T-helper 9 cell (primary cell): ENCODE data around the gene MEGF11.
"Not testable (repeated sequence)": the region's sequence is repeated elsewhere in the genome, so short reads cannot be mapped to it uniquely, and the experiment has no call there.

ENCODE experiments used
- DNase-seq: peaks from one replicate; pipeline ENCODE4 v3.0.0-alpha.2; 2020

MEGF11 gene

GRCh38 chr15:66275352-66275751 is 21.8 kb upstream of the MEGF11 start:
- no peak for DNase-seq

- DNase-seq = no peak
Measured at GRCh38 chr15:66270932-66271331, 17.4 kb upstream of the MEGF11 start.

- no peak for DNase-seq
Measured at GRCh38 chr15:66269326-66270090, 16.0 kb upstream of the MEGF11 start.

- no peak for DNase-seq
Measured at GRCh38 chr15:66264859-66265513, 11.4 kb upstream of the MEGF11 start.

GRCh38 chr15:66262837-66263236 is 9.3 kb upstream of the MEGF11 start:
- DNase-seq = not testable (repeated sequence)

- no peak for DNase-seq
Measured at GRCh38 chr15:66261056-66261455, 7.5 kb upstream of the MEGF11 start.

- DNase-seq = no peak
Measured at GRCh38 chr15:66256692-66257091, 3.1 kb upstream of the MEGF11 start.

- no peak for DNase-seq
Measured at GRCh38 chr15:66254951-66255676, 1.6 kb upstream of the MEGF11 start.

GRCh38 chr15:66254089-66254950 is 770 bp upstream of the MEGF11 start:
- no peak for DNase-seq

GRCh38 chr15:66252685-66253417 is 699 bp downstream of the MEGF11 start:
- DNase-seq = peak; percentile 4

GRCh38 chr15:66251790-66252684 is 1.5 kb downstream of the MEGF11 start:
- DNase-seq = peak; percentile 30

- DNase-seq = no peak
Measured at GRCh38 chr15:66251065-66251789, 2.3 kb downstream of the MEGF11 start.

GRCh38 chr15:66249605-66250174 is 3.9 kb downstream of the MEGF11 start:
- no peak for DNase-seq

- no peak for DNase-seq
Measured at GRCh38 chr15:66246937-66247336, 6.6 kb downstream of the MEGF11 start.

GRCh38 chr15:66245832-66246231 is 7.7 kb downstream of the MEGF11 start:
- not testable (repeated sequence) for DNase-seq

GRCh38 chr15:66241908-66242285 is 11.7 kb downstream of the MEGF11 start:
- no peak for DNase-seq

GRCh38 chr15:66241087-66241907 is 12.3 kb downstream of the MEGF11 start:
- DNase-seq = no peak

GRCh38 chr15:66240240-66240794 is 13.2 kb downstream of the MEGF11 start:
- no peak for DNase-seq

- DNase-seq = no peak
Measured at GRCh38 chr15:66239514-66239913, 14.0 kb downstream of the MEGF11 start.
